ENCODE measurements around the gene INO80E.

- TF ChIP-seq CTCF (IDR thresholded peaks at IDR 0.05; ENCODE audit: poor library complexity) (no peak), EZH2phosphoT487 (IDR thresholded peaks at IDR 0.05; ENCODE audit: low read depth, severe bottlenecking, unreplicated experiment) (no peak), EZH2 (IDR thresholded peaks at IDR 0.05; ENCODE audit: borderline replicate concordance) (no peak)
Measured at GRCh38 chr16:30024451-30024850, 28.4 kb downstream of the INO80E start.

Measured in hepatocyte (in vitro differentiated cells).